Suprapubic skin (tissue), 4 donors: Measurements from ENCODE around the gene TDRD9.

Experiments used
- POLR2A ChIP-seq, 2 donors: fragments of 450-650 bp; IDR thresholded peaks; one replicate each; pipeline ENCODE4 v1.6.1; 2017; ENCODE audit warnings: antibody characterized with exemption in 2 of 2, mild to moderate bottlenecking in 2 of 2, moderate library complexity in 2 of 2
- POLR2AphosphoS5 ChIP-seq, 3 donors: sonication (generic); formaldehyde crosslinking; IDR thresholded peaks; one replicate each; pipeline ENCODE4 v1.6.1; 2017; ENCODE audit warnings: antibody characterized with exemption in 3 of 3
- TF ChIP-seq, protein P1 (sequence below), 2 donors: fragments of 200-600 bp in 1 of 2; fragments of 450-650 bp in 1 of 2; sonication (generic) in 1 of 2; IDR thresholded peaks; one replicate each; pipeline ENCODE4 v1.5.1; 2016 to 2019; ENCODE audit warnings: antibody characterized with exemption in 2 of 2, mild to moderate bottlenecking in 1 of 2, moderate library complexity in 1 of 2

DNA sequence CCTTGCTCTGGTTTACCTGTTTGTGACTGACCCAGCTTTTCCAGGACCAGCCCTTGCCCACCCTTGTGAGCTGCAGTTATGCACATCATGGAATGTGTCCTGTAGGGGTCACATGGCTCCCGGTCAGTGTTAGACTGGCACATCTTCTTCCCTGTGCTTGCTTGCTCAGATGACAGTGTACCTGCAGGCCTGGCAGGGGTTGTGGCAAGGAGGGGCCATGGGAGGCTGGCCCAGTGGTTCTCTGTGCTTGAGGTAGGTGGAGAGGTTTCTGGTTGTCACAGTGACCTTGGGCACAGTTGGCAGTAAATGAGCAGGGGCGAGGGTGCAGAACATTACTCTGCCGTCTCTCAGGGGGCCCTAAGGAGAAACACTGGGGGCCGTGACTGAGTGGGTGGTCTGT lies 41.7 kb downstream of the TDRD9 start:
- TF ChIP-seq, protein P1, sequence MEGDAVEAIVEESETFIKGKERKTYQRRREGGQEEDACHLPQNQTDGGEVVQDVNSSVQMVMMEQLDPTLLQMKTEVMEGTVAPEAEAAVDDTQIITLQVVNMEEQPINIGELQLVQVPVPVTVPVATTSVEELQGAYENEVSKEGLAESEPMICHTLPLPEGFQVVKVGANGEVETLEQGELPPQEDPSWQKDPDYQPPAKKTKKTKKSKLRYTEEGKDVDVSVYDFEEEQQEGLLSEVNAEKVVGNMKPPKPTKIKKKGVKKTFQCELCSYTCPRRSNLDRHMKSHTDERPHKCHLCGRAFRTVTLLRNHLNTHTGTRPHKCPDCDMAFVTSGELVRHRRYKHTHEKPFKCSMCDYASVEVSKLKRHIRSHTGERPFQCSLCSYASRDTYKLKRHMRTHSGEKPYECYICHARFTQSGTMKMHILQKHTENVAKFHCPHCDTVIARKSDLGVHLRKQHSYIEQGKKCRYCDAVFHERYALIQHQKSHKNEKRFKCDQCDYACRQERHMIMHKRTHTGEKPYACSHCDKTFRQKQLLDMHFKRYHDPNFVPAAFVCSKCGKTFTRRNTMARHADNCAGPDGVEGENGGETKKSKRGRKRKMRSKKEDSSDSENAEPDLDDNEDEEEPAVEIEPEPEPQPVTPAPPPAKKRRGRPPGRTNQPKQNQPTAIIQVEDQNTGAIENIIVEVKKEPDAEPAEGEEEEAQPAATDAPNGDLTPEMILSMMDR (IDR thresholded peaks at IDR 0.05): no peak
- TF ChIP-seq POLR2A (IDR thresholded peaks at IDR 0.05) (no peak), POLR2AphosphoS5 (IDR thresholded peaks at IDR 0.05) (no peak)
